Fibroblast of the aortic adventitia (primary cell): ENCODE measurements around the gene MECR. TPM values are rescaled to one million over a fixed set of nuclear protein-coding genes. Genes with fewer than 3 reads are reported as not detected.

Experiments used
- DNase-seq: peaks from one replicate; pipeline ENCODE4 v3.0.0-alpha.2; 2010; ENCODE audit warnings: low read depth
- H3K4me3 ChIP-seq: 2 replicates; pipeline ENCODE4 v1.5.1; 2011; ENCODE audit warnings: low read depth, mild to moderate bottlenecking, control low read depth, low read length, moderate library complexity
- total RNA-seq: library from RNA; depleted of rRNA; stranded (reverse); fragments of >200 nt; gene quantifications from 2 replicates; pipeline ENCODE4 v1.2.3, GENCODE V29; 2012; ENCODE audit warnings: low replicate concordance
- TF ChIP-seq, protein P1 (sequence below): IDR thresholded peaks from 2 replicates; pipeline ENCODE4 v1.5.1; 2011; ENCODE audit warnings: mild to moderate bottlenecking, low read length, control low read depth, inconsistent platforms; ENCODE audit not compliant: insufficient read depth

Gene MECR
- total RNA-seq, 1 donor: 23.1 TPM

- TF ChIP-seq, protein P1, sequence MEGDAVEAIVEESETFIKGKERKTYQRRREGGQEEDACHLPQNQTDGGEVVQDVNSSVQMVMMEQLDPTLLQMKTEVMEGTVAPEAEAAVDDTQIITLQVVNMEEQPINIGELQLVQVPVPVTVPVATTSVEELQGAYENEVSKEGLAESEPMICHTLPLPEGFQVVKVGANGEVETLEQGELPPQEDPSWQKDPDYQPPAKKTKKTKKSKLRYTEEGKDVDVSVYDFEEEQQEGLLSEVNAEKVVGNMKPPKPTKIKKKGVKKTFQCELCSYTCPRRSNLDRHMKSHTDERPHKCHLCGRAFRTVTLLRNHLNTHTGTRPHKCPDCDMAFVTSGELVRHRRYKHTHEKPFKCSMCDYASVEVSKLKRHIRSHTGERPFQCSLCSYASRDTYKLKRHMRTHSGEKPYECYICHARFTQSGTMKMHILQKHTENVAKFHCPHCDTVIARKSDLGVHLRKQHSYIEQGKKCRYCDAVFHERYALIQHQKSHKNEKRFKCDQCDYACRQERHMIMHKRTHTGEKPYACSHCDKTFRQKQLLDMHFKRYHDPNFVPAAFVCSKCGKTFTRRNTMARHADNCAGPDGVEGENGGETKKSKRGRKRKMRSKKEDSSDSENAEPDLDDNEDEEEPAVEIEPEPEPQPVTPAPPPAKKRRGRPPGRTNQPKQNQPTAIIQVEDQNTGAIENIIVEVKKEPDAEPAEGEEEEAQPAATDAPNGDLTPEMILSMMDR: no peak
- no peak overlapping the region for H3K4me3 ChIP-seq
- peak; percentile 53 for DNase-seq
These were observed 12.5 kb downstream of the MECR start for GRCh38 chr1:29218223-29218622.

GRCh38 chr1:29217633-29218032 lies 13.1 kb downstream of the MECR start:
- no peak for DNase-seq
- H3K4me3 ChIP-seq: no peak overlapping the region
- TF ChIP-seq, protein P1: no peak

GRCh38 chr1:29213055-29213454 lies 17.7 kb downstream of the MECR start:
- H3K4me3 ChIP-seq: no peak overlapping the region
- DNase-seq: no peak
- TF ChIP-seq, protein P1: no peak

DNA sequence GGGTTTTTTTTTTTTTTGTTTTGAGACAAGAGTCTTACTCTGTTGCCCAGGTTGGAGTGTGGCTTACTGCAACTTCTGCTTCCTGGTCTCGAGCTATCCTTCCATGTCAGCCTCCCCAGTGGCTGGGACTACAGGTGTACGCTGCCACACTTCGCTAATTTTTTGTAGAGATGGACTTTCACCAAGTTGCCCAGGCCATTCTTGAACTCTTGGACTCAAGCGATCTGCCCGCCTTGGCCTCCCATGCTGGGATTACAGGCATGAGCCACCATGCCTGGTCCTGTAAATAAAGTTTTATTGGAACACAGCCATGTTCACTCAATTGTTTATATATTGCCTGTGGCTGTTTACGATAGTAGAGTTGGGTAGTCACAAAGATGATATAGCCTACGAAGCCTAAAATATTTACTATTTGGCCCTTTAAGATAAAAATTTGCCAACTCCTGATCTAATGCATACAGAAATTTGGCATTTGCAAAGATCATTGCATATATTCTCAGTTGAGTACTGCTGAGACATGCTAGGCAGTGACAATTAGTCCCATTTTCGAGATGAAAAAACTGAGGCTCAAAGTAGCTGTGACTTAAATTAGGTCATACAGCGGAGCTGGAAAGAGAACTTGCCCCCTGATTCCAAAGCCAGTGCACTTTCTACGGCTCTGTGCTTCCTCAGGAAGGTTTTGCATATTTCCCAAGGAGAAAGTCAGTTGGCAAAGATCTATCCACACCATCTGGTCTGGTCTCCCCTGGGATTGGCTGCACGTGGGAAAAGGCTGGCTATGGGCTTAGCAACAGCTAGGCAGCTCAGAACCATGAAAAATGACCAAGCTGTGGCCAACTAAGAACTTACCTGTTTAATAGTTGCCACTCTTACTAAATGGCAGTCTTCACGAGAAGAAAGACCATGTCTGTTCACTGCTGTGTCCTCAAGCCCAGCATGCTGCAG lies 19.4 kb downstream of the MECR start:
- TF ChIP-seq, protein P1: no peak
- DNase-seq: peak; percentile 46
- H3K4me3 ChIP-seq: no peak overlapping the region

DNA sequence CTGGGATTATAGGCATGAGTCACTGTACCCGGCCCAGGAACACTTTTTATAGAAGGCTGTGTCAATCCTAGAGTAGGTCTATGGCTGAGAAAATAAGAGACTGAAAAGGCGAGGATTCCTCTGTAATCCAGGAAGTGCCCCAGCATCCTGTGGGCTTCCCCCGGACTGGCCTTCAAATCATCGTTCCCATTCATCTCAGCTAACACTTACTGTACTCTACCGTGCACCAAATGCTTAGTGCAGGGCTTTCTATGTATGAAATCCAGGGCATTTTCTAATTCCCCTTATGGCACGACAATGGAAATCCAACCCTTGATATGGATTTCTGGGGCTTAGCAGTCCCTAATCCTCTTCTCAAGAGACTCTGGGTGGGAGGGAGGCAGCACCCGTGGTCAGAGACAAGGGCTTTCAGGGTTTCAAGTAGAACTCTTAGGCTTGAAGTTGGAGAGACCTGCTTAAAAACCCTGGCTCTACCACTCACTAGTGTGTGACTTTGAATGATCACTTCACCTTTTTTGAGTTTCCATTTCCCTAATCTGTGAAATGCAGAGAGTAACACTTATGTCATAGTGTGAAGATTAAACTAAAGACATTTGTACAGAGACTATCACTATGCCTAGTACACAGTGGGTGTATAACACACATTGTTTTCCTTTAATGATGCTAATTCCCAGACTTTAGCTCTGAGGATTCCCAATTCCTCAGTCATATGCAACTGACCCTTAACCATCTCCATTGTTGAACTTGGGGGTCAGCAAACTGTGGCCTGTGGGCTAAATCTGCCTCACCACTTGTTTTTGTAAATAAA lies 20.3 kb downstream of the MECR start:
- DNase-seq: no peak
- TF ChIP-seq, protein P1: no peak
- H3K4me3 ChIP-seq: no peak overlapping the region

DNA sequence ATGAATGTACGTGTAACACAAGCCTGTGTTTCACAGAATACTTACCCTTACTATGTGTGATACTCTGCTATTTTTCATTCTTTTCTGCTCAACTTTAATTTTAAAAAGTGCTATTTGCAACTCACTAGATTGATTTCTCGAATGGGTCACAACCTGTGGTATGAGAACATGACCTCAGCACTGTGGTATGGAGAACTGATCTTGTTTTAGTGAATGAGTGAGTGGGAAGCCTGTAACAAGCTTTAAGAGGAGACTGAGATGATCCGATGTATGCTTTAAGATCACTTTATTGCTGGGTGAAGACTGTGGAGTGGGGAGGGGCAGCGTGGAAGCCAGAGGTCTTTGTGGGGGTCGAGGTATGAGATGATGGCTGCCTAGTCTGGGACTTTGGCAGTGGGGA lies 21.6 kb downstream of the MECR start:
- TF ChIP-seq, protein P1: no peak
- DNase-seq: no peak
- no peak overlapping the region for H3K4me3 ChIP-seq
